ENCODE measurements around the gene EYS. TPM values are rescaled to one million over a fixed set of nuclear protein-coding genes. Genes with fewer than 3 reads are reported as not detected.

The EYS gene
- total RNA-seq, 1 experiment from 2014 or later: not detected

GRCh38 chr6:65531533-65531932 lies 175.5 kb downstream of the EYS start:
- Histone ChIP-seq H4K20me1 (ENCODE audit: control insufficient read depth, insufficient read depth, insufficient read length) (no peaks in the 10 kb centered on the region), H2BK15ac (ENCODE audit: low read depth, low read length) (no peak overlapping the region), H3K14ac (ENCODE audit: insufficient read depth, low read length) (no peak overlapping the region), H2BK120ac (ENCODE audit: low read depth, low read length, poor library complexity, severe bottlenecking) (no peak overlapping the region), H3K4ac (ENCODE audit: low read depth, low read length) (no peak overlapping the region), H3K4me2 (ENCODE audit: insufficient read depth, insufficient read length, low read length) (no peak overlapping the region), H4K8ac (replicated peaks; ENCODE audit: insufficient read length, low read depth, low read length) (no peak overlapping the region), H2AFZ (ENCODE audit: low read length) (no peak overlapping the region), H3K18ac (ENCODE audit: insufficient read length, low read depth, low read length) (no peak overlapping the region), H2BK5ac (ENCODE audit: insufficient read length, low read length) (no peak overlapping the region), H2AK5ac (ENCODE audit: insufficient read length, low read length) (no peak overlapping the region), H3K79me2 (ENCODE audit: insufficient read depth, low read length) (no peaks in the 10 kb centered on the region), H3K27me3 (ENCODE audit: insufficient read depth, low read length) (no peaks in the 10 kb centered on the region), H3K23me2 (ENCODE audit: insufficient read length, low read depth, low read length, poor library complexity, severe bottlenecking) (no peaks in the 10 kb centered on the region), H4K5ac (ENCODE audit: insufficient read length, low read depth, low read length) (no peak overlapping the region), H2BK20ac (ENCODE audit: low read depth, low read length, poor library complexity, severe bottlenecking) (no peak overlapping the region), H3K56ac (ENCODE audit: insufficient read length, low read depth, low read length) (no peak overlapping the region), H3K27ac (ENCODE audit: insufficient read length, low read depth, low read length) (no peak overlapping the region), H3K4me1 (ENCODE audit: insufficient read depth, low read length) (no peaks in the 10 kb centered on the region), H4K91ac (ENCODE audit: insufficient read length, low read depth, low read length) (no peak overlapping the region), H3K79me1 (ENCODE audit: insufficient read depth, low read depth, low read length, poor library complexity, severe bottlenecking) (no peaks in the 10 kb centered on the region), H3T11ph (ENCODE audit: low read length) (no peak overlapping the region), H3K9ac (ENCODE audit: extremely low read depth, insufficient read length, low read length) (no peak overlapping the region), H3K23ac (ENCODE audit: insufficient read length, low read depth, low read length) (no peak overlapping the region), H2BK12ac (ENCODE audit: insufficient read length, low read depth, low read length) (no peak overlapping the region), H3K9me3 (ENCODE audit: control insufficient read depth, low read depth, low read length) (no peaks in the 10 kb centered on the region)
- H3K4me1 Mint-ChIP-seq: no peaks in the 10 kb centered on the region
- WGBS (ENCODE audit: extremely low coverage, insufficient read length, low lambda C conversion rate): no CpG with 5 or more reads among the region's 3 CpGs
- H3K27me3 Mint-ChIP-seq (ENCODE audit: low read depth): no peaks in the 10 kb centered on the region
- H3K27ac Mint-ChIP-seq: no peak overlapping the region; a peak in 1 of 7 replicates
- no peak overlapping the region for H3K4me3 Mint-ChIP-seq
- peaks cover 0 to 2% of the 10 kb centered on the region in 2 experiments; a peak in 3 of 5 replicates for H3K9me3 Mint-ChIP-seq
- TF ChIP-seq CTCF (conservative IDR thresholded peaks at IDR 0.05): no peak
- no peak for DNase-seq
- no peaks in the 10 kb centered on the region for H3K36me3 Mint-ChIP-seq (ENCODE audit: insufficient read depth in 1 of 3, low read depth in 3 of 3)
